GM12801 (cell line): ENCODE results near the gene KDM5A.

Experiments used
- CTCF ChIP-seq: IDR thresholded peaks from one replicate; pipeline ENCODE4 v1.5.1; 2011; ENCODE audit warnings: control low read depth; ENCODE audit not compliant: insufficient read length; ENCODE audit errors: extremely low read depth

KDM5A gene

DNA sequence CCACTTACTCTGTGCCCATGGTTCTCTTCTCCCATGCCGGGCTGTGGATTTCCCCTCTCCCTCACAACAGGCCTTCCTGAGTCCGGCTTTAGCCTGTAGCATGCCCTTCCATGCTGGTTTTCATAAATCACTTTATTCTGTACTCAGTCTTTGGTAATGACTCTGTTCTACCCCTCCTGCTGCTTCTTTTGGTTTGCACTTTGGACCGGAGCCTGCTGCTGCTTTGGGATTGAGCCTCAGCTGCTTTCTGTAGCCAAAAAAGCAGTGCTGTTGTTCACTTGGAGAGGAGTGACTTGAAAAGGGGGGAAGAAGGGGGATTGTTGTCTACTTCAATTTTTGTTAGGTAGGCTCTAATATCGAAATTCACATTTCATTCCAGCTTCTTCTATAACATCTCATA, 118.0 kb downstream of the KDM5A start:
- TF ChIP-seq CTCF = no peak

DNA sequence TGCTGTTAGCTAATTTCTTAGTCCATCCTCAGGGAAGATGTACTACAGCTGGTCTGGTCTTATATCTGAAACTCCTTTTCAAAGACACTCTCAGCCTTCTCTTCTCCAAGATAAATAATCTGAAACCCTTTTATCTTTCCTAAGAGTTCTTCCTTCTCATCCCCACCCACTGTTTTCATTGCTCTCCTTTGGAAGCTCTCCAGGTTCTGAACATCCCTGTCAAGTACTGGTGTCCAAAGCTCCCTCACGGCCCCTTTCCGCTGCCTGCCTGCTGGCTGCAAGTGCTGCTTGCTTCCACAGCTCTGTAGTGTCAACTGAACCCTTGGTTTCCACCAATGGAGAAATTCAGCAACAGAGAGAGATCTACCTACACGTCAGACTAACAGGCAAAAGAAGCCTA, 119.9 kb downstream of the KDM5A start:
- no peak for TF ChIP-seq CTCF

GRCh38 chr12:268483-268840, 120.7 kb downstream of the KDM5A start:
- TF ChIP-seq CTCF = no peak

GRCh38 chr12:267581-268482, 121.3 kb downstream of the KDM5A start:
- no peak for TF ChIP-seq CTCF

- no peak for TF ChIP-seq CTCF
Measured at GRCh38 chr12:265096-265495, 124.0 kb downstream of the KDM5A start.

GRCh38 chr12:264269-264668, 124.9 kb downstream of the KDM5A start:
- TF ChIP-seq CTCF = no peak

DNA sequence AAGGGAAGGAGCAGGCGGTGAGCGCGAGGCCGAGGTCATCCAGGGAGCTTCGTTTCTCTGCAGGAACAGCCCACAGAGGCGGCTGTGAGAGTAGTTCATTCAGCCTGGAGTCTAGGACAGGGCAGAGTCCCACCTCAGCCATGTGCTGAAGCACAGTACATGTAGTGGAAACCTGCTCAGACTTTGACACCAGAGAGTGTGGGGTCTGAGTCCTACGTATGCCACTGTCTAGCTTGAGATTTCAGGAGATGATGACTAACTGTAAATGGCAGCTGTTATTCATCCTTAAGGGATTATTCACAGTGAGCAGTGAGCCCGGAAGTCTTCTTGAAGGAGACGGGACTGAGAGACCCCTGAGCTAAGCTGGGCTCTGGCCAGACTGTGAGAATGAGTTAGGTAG, 125.5 kb downstream of the KDM5A start:
- no peak for TF ChIP-seq CTCF
